Putamen (tissue), 1 donor: ENCODE measurements around the gene PLCH2.

ENCODE experiments used
- DNase-seq: peaks from one replicate; pipeline ENCODE4 v3.0.0-alpha.2; 2016; ENCODE audit warnings: low spot score

Gene PLCH2

DNA sequence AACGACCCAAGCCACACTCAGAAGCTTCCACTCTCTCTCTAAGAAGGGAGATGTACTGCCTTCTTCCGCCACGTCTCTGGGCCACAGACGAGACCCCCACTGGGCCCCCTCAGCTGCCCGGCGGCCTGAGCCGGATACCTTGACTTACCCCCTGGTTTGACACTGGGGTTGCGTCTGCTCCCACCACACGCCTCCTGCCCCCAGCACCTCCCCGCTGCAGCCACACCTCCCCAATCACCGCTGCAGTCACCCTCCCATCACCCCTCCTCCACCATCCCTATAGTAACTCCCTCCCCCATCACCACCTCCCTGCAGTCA is 39.6 kb downstream of the PLCH2 start:
- DNase-seq = no peak

DNA sequence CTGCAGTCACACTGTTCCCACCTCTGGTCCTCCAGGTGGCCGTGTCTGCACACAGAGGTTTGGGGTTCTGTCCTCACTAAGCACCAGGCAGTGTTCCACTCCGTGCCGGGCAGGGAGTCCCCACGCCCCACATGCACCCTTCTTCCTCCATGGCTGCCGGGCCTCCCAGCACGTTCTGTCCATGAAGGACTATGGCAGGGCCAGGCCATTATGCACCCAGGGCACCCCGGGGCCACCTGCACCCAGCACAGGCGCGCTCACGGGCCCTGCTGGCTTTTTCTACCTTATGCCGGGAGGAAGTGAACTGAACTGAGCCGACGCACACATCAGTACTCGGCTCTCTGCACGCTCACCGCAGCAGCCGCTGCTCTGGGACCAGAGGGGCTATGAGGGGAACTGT is 40.0 kb downstream of the PLCH2 start:
- DNase-seq = no peak

GRCh38 chr1:2516946-2517345 is 40.9 kb downstream of the PLCH2 start:
- DNase-seq = no peak

- DNase-seq = no peak
These were observed 41.9 kb downstream of the PLCH2 start for GRCh38 chr1:2517966-2518365.

DNA sequence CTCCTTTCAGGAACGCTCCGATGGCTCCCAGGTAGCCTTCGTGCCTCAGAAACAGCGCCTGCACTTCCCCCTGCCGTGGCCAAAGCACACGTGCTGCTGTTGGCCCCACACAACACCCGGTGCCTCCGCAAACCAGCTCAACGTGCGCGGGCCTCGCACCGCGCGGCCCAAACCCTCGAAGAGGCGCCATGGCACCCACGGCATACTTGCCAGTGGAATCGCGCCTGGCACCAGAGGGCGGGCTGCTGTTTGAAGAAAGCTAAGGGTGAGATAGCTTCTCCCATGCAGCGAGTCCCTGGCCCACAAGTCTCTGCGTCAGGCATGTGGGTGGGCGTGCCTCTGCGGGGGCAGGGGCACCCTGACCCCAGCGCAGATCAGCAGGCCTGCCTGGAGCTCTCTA is 42.4 kb downstream of the PLCH2 start:
- no peak for DNase-seq

GRCh38 chr1:2519029-2519685 is 43.1 kb downstream of the PLCH2 start:
- DNase-seq = no peak

DNA sequence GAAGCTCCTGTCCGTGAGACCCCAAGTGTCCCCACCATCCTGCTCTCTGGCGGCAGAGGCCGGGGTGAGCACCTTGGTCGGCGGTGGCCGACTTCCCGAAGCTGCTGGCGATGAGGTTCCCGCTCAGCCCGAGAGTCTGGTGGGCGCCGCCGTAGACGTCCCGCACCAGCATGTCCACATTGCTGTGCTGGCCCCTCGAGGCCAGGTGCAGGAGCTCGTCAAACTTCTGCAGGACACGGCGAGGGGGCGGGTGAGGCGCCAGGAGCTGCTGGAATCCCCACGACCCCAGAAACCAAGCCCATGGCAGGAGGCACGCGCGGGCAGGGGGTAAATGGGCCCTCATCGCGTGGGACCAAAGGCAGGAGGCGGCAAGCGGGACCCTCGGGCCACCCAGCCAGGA is 43.6 kb downstream of the PLCH2 start:
- no peak for DNase-seq

DNA sequence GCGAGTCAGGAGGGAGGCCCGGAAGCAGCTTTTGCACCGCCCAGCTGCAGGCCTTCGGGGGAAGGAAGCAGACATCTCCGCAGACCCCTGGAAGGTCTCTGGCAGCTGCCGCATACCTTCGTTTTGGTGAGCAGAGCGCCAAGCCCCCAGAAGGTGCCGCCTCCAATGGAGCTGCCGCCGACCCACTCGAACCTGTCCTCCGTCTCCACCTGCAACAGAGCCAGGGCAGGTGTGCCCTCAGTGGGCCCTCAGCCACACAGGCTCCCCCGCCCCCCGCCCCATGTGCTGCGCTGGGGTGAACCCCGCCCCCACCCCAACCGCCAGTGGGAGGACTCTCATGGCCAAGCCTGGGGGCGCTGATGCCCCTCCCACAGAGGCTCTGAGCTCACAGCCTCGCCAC is 44.1 kb downstream of the PLCH2 start:
- DNase-seq = no peak

- no peak for DNase-seq
These were observed 44.7 kb downstream of the PLCH2 start for GRCh38 chr1:2520806-2521205.

GRCh38 chr1:2522230-2522629 is 46.1 kb downstream of the PLCH2 start:
- DNase-seq = no peak

- DNase-seq = no peak
These were observed 47.3 kb downstream of the PLCH2 start for GRCh38 chr1:2523191-2523890.

DNA sequence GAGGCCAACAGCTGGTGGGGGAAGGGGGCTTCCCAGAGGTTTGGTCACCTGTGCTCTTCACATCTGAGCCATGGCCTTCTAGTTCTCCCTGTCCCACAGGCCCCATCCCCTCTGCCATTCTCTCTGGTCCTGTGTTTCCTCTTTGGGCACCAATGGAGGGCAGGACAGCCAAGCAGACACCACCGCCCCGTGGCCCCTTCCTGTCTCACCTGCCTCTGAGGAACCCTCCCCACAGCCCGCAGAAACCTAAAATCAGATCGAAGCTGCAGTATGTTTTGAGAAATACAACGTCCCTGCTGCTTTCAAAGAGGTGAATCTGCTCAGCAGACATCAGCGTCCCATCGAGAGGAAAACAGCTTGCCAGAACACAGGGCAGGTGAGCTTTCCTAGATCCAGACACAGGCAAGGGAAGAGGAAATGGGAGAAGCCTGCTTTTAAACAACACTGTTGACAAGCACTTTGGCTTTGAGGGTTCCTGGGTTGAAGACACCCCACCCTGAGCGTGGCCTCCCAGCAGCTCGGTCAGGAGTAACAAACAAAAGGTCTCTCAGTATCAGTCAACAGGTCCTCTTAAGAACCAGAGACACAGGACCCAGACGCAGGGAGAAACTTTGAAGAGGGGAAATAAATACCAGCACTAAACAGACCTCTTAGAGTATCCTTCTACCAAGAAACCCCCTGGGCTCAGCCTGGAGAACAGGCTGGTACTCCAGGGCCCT is 48.0 kb downstream of the PLCH2 start:
- no peak for DNase-seq

DNA sequence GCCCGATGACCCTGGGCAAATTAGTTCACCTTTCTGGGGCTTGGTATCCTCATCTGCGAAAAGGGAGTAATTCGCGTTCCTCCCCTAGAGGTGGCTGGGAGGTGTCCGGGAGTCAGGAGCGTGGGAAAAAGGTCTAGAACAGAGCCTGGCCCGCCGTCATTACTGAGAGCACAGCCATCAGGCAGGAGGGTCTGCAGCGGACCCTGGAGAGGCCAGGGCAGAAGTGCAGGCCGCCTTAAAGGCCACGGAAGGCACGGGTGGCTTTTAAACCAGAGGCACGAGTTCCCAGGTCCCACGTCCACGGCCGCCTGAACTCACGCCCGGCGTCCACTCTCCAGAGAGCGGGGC is 49.5 kb downstream of the PLCH2 start:
- no peak for DNase-seq

- DNase-seq = peak; percentile 93
These were observed 50.1 kb downstream of the PLCH2 start, which contains the start of gene PANK4 for GRCh38 chr1:2525920-2526823. Gene PANK4, minus strand, starts transcription at chr1:2526596. Its CDS starts 9 bp downstream, at chr1:2526587.

DNA sequence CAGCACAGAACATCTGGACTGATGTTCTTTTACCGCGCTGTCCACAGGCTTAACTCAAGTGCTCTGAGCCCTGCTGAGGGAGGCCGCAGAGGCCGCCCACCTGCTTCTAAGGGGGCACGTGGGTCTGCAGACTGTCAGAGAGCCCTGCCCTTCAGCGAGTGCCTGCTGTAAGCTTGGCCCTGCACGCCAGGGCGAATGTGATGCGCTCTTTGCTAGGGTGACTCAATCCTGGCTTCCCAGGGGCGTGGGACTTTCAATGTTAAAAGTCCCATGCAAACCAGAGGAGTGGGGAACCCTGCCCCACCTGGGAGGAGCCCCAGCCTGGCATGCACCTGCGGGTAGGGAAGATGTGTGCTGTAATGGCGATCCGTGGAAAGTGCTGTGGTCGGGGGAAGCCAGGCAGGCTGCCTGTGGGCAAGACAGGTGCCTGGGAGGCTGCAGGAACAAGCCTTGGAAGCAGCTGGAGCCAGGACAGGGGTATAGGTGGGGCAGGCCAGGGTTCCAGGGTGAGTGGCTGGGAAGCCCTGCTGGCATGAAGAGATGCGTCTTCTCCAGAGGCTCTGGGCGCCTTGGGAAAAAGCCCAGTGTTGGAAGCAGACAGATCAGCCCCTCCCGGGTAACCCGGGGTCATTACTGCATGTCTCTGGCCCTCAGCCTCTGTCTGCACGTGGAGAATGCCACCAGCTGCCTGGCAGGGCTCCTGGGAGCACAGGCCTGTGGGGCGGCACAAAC is 50.9 kb downstream of the PLCH2 start:
- peak; percentile 80 for DNase-seq

GRCh38 chr1:2527556-2527860 is 51.4 kb downstream of the PLCH2 start:
- no peak for DNase-seq

GRCh38 chr1:2528016-2528415 is 51.9 kb downstream of the PLCH2 start:
- DNase-seq = no peak

DNA sequence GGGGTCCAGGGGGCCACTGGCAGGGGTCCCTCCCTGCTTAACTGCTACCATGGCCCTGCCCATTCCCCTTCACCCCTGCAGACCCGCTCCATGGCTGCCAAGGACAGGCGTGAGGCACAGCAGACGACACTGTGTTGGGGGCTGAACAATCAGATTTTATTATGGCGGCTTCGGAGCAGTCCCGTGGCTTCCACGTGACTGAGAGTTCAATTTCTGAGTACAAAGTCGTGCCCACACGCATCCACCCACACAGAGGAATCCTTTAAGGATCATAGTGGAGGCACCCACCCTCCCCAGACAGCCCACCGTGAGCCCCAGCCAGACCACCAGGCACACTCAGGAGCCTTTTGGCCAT is 52.5 kb downstream of the PLCH2 start:
- DNase-seq = no peak

GRCh38 chr1:2528966-2529783 is 53.1 kb downstream of the PLCH2 start:
- DNase-seq = no peak

GRCh38 chr1:2529784-2530512 is 53.9 kb downstream of the PLCH2 start, which contains the start of gene HES5:
Gene HES5, minus strand, starts transcription at chr1:2530263. Its CDS starts 99 bp downstream, at chr1:2530164.
- DNase-seq = no peak
